NT2/D1 (cell line): Measurements from ENCODE around the gene HPS6.
A peak's percentile ranks its signal among the peaks of the same experiment; 100 is the strongest.

ENCODE experiments used
- DNase-seq: peaks from one replicate; pipeline ENCODE4 v3.0.0-alpha.2; 2011; ENCODE audit warnings: low read depth, low spot score
- H3K27me3 ChIP-seq: 2 replicates; pipeline ENCODE4 v1.6.0; 2011; ENCODE audit warnings: mild to moderate bottlenecking; ENCODE audit not compliant: insufficient read length, insufficient read depth
- H3K36me3 ChIP-seq: 2 replicates; pipeline ENCODE4 v1.6.1; 2011; ENCODE audit warnings: mild to moderate bottlenecking, low read length, mixed read lengths; ENCODE audit not compliant: insufficient read depth, insufficient read length
- H3K4me1 ChIP-seq: 2 replicates; pipeline ENCODE4 v1.5.1; 2011; ENCODE audit not compliant: insufficient read depth, insufficient read length
- H3K4me3 ChIP-seq: 2 replicates; pipeline ENCODE4 v1.5.1; 2011; ENCODE audit warnings: low read depth; ENCODE audit not compliant: insufficient read length
- H3K9ac ChIP-seq: 2 replicates; pipeline ENCODE4 v1.6.0; 2011; ENCODE audit warnings: low read depth; ENCODE audit not compliant: insufficient read length
- H3K9me3 ChIP-seq: 2 replicates; pipeline ENCODE4 v1.5.1; 2011; ENCODE audit warnings: mild to moderate bottlenecking, low read length; ENCODE audit not compliant: insufficient read depth
- SUZ12 ChIP-seq: IDR thresholded peaks from 2 replicates; pipeline ENCODE4 v1.6.1; 2011; ENCODE audit not compliant: insufficient read length, insufficient read depth; ENCODE audit errors: extremely low read depth
- YY1 ChIP-seq: IDR thresholded peaks from 2 replicates; pipeline ENCODE4 v1.6.1; 2011; ENCODE audit not compliant: insufficient read length, insufficient read depth
- ZNF274 ChIP-seq: IDR thresholded peaks from 2 replicates; pipeline ENCODE4 v1.6.1; 2011; ENCODE audit warnings: mild to moderate bottlenecking, low read depth, low read length

The HPS6 gene

GRCh38 chr10:102102421-102102820 lies 37.3 kb downstream of the HPS6 start:
- H3K36me3 ChIP-seq: peaks cover 40% of the 10 kb centered on the region
- TF ChIP-seq YY1 (no peak), SUZ12 (no peak), ZNF274 (no peak)
- no peaks in the 10 kb centered on the region for H3K27me3 ChIP-seq
- H3K9ac ChIP-seq: no peak overlapping the region
- H3K4me1 ChIP-seq: peaks cover 5% of the 10 kb centered on the region
- no peak overlapping the region for H3K4me3 ChIP-seq
- H3K9me3 ChIP-seq: no peaks in the 10 kb centered on the region
- DNase-seq: no peak

GRCh38 chr10:102106998-102107397 lies 41.8 kb downstream of the HPS6 start:
- no peak for DNase-seq

GRCh38 chr10:102109166-102110116 lies 44.3 kb downstream of the HPS6 start:
- no peak for TF ChIP-seq ZNF274
- TF ChIP-seq SUZ12: no peak
- no peak for TF ChIP-seq YY1
- H3K4me1 ChIP-seq: peaks cover 13% of the 10 kb centered on the region
- no peak overlapping the region for H3K4me3 ChIP-seq
- DNase-seq: no peak
- H3K36me3 ChIP-seq: peaks cover 73% of the 10 kb centered on the region
- no peaks in the 10 kb centered on the region for H3K27me3 ChIP-seq
- no peaks in the 10 kb centered on the region for H3K9me3 ChIP-seq
- H3K9ac ChIP-seq: no peak overlapping the region

More at GRCh38 chr10:102106998-102107397, 41.8 kb downstream of the HPS6 start:
- Histone ChIP-seq H3K9ac (no peak overlapping the region), H3K4me1 (peaks cover 9% of the 10 kb centered on the region), H3K9me3 (no peaks in the 10 kb centered on the region), H3K27me3 (no peaks in the 10 kb centered on the region), H3K36me3 (peaks cover 80% of the 10 kb centered on the region), H3K4me3 (no peak overlapping the region)
- TF ChIP-seq SUZ12 (no peak), ZNF274 (no peak)

GRCh38 chr10:102111276-102111675 lies 46.1 kb downstream of the HPS6 start:
- H3K4me1 ChIP-seq: peaks cover 13% of the 10 kb centered on the region
- no peaks in the 10 kb centered on the region for H3K27me3 ChIP-seq
- H3K9ac ChIP-seq: no peak overlapping the region
- H3K36me3 ChIP-seq: peaks cover 63% of the 10 kb centered on the region
- TF ChIP-seq SUZ12 (no peak), ZNF274 (no peak), YY1 (no peak)
- DNase-seq: no peak
- H3K4me3 ChIP-seq: no peak overlapping the region
- no peaks in the 10 kb centered on the region for H3K9me3 ChIP-seq

- no peak for TF ChIP-seq YY1
- TF ChIP-seq ZNF274: no peak
- no peak for TF ChIP-seq SUZ12
- peaks cover 8% of the 10 kb centered on the region for H3K4me1 ChIP-seq
- H3K9me3 ChIP-seq: no peaks in the 10 kb centered on the region
- H3K36me3 ChIP-seq: peaks cover 55% of the 10 kb centered on the region
- H3K27me3 ChIP-seq: no peaks in the 10 kb centered on the region
- peak overlapping the region; percentile 66 for H3K4me3 ChIP-seq
- DNase-seq: no peak
- H3K9ac ChIP-seq: peak overlapping the region; percentile 44
Observed at GRCh38 chr10:102112210-102112817, 47.2 kb downstream of the HPS6 start.

GRCh38 chr10:102113261-102113955 lies 48.3 kb downstream of the HPS6 start:
- no peaks in the 10 kb centered on the region for H3K27me3 ChIP-seq
- TF ChIP-seq YY1 (no peak), SUZ12 (no peak), ZNF274 (no peak)
- peaks cover 8% of the 10 kb centered on the region for H3K4me1 ChIP-seq
- no peak for DNase-seq
- peaks cover 45% of the 10 kb centered on the region for H3K36me3 ChIP-seq
- peak overlapping the region; percentile 66 for H3K4me3 ChIP-seq
- peak overlapping the region; percentile 91 for H3K9ac ChIP-seq
- H3K9me3 ChIP-seq: no peaks in the 10 kb centered on the region

GRCh38 chr10:102113956-102114857 lies 49.1 kb downstream of the HPS6 start:
- DNase-seq: no peak
- Histone ChIP-seq H3K27me3 (no peaks in the 10 kb centered on the region), H3K4me1 (peaks cover 8% of the 10 kb centered on the region), H3K9me3 (no peaks in the 10 kb centered on the region), H3K9ac (peak overlapping the region; percentile 91), H3K4me3 (peak overlapping the region; percentile 66), H3K36me3 (peaks cover 40% of the 10 kb centered on the region)
- TF ChIP-seq SUZ12 (no peak), ZNF274 (no peak), YY1 (no peak)
